H9 (cell line): ENCODE data around the gene EGFL8. TPM values are rescaled to one million over a fixed set of nuclear protein-coding genes. Genes with fewer than 3 reads are reported as not detected.
"Not testable (repeated sequence)": the region's sequence is repeated elsewhere in the genome, so short reads cannot be mapped to it uniquely, and the experiment has no call there.

Experiments
- DNase-seq: peaks from one replicate; pipeline ENCODE4 v3.0.0-alpha.2; 2017
- H2AFZ ChIP-seq: one replicate; pipeline ENCODE4 v1.6.1; 2013; ENCODE audit warnings: mild to moderate bottlenecking, low read length, control low read depth, moderate library complexity
- H2AK5ac ChIP-seq: 2 replicates; pipeline ENCODE4 v1.6.1; 2013; ENCODE audit warnings: low read length, control low read depth, mixed read lengths; ENCODE audit not compliant: insufficient read length
- H2BK120ac ChIP-seq: one replicate; pipeline ENCODE4 v1.6.1; 2013; ENCODE audit warnings: low read depth, mild to moderate bottlenecking, low read length, control low read depth, inconsistent platforms; ENCODE audit not compliant: poor library complexity, severe bottlenecking
- H2BK12ac ChIP-seq: 2 replicates; pipeline ENCODE4 v1.6.1; 2013; ENCODE audit warnings: low read length, control low read depth, mixed read lengths, low read depth; ENCODE audit not compliant: insufficient read length
- H2BK15ac ChIP-seq: 2 replicates; pipeline ENCODE4 v1.6.1; 2013; ENCODE audit warnings: low read depth, low read length, control low read depth
- H2BK20ac ChIP-seq: one replicate; pipeline ENCODE4 v1.6.1; 2013; ENCODE audit warnings: low read depth, mild to moderate bottlenecking, low read length, control low read depth, inconsistent platforms; ENCODE audit not compliant: poor library complexity, severe bottlenecking
- H2BK5ac ChIP-seq: 2 replicates; pipeline ENCODE4 v1.6.1; 2013; ENCODE audit warnings: low read length, control low read depth, mixed read lengths; ENCODE audit not compliant: insufficient read length
- H3K14ac ChIP-seq: 2 replicates; pipeline ENCODE4 v1.6.1; 2013; ENCODE audit warnings: low read length, control low read depth; ENCODE audit not compliant: insufficient read depth
- H3K18ac ChIP-seq: 2 replicates; pipeline ENCODE4 v1.6.1; 2013; ENCODE audit warnings: low read depth, mild to moderate bottlenecking, mixed read lengths, low read length, control low read depth; ENCODE audit not compliant: insufficient read length
- H3K23ac ChIP-seq: 2 replicates; pipeline ENCODE4 v1.6.1; 2013; ENCODE audit warnings: low read length, control low read depth, mixed read lengths, low read depth; ENCODE audit not compliant: insufficient read length
- H3K23me2 ChIP-seq: 2 replicates; pipeline ENCODE4 v1.6.1; 2013; ENCODE audit warnings: low read depth, mild to moderate bottlenecking, mixed read lengths, low read length, control low read depth; ENCODE audit not compliant: insufficient read length, poor library complexity, severe bottlenecking
- H3K27ac ChIP-seq: 2 replicates; pipeline ENCODE4 v1.5.1; 2013; ENCODE audit warnings: low read length, control low read depth, mixed read lengths, low read depth; ENCODE audit not compliant: insufficient read length
- H3K27me3 ChIP-seq: 2 replicates; pipeline ENCODE4 v1.6.1; 2013; ENCODE audit warnings: low read length, control low read depth, inconsistent platforms; ENCODE audit not compliant: insufficient read depth
- H3K4ac ChIP-seq: 2 replicates; pipeline ENCODE4 v1.6.1; 2013; ENCODE audit warnings: low read depth, mild to moderate bottlenecking, control low read depth, inconsistent platforms, low read length, moderate library complexity
- H3K4me1 ChIP-seq: 2 replicates; pipeline ENCODE4 v1.6.1; 2013; ENCODE audit warnings: low read length, control low read depth, inconsistent platforms; ENCODE audit not compliant: insufficient read depth
- H3K4me2 ChIP-seq: 2 replicates; pipeline ENCODE4 v1.6.1; 2013; ENCODE audit warnings: low read length, control low read depth, mixed read lengths; ENCODE audit not compliant: insufficient read length, insufficient read depth
- H3K56ac ChIP-seq: 2 replicates; pipeline ENCODE4 v1.6.1; 2013; ENCODE audit warnings: low read depth, mild to moderate bottlenecking, mixed read lengths, low read length, control low read depth; ENCODE audit not compliant: insufficient read length
- H3K79me1 ChIP-seq: 2 replicates; pipeline ENCODE4 v1.6.1; 2013; ENCODE audit warnings: low read depth, mild to moderate bottlenecking, moderate library complexity, low read length, control low read depth, inconsistent platforms; ENCODE audit not compliant: insufficient read depth, poor library complexity, severe bottlenecking
- H3K79me2 ChIP-seq: 2 replicates; pipeline ENCODE4 v1.6.1; 2013; ENCODE audit warnings: low read length, control low read depth, inconsistent platforms; ENCODE audit not compliant: insufficient read depth
- H3K9ac ChIP-seq: 2 replicates; pipeline ENCODE4 v1.6.1; 2013; ENCODE audit warnings: low read length, control low read depth, mixed read lengths; ENCODE audit not compliant: insufficient read length; ENCODE audit errors: extremely low read depth
- H3K9me3 ChIP-seq: one replicate; pipeline ENCODE4 v1.6.1; 2013; ENCODE audit warnings: low read depth, low read length, inconsistent platforms; ENCODE audit not compliant: control insufficient read depth
- H3T11ph ChIP-seq: one replicate; pipeline ENCODE4 v1.6.1; 2013; ENCODE audit warnings: mild to moderate bottlenecking, low read length, control low read depth, inconsistent platforms
- H4K20me1 ChIP-seq: one replicate; pipeline ENCODE4 v1.6.1; 2013; ENCODE audit not compliant: control insufficient read depth, insufficient read length, insufficient read depth
- H4K5ac ChIP-seq: 2 replicates; pipeline ENCODE4 v1.6.1; 2013; ENCODE audit warnings: low read depth, mild to moderate bottlenecking, mixed read lengths, low read length, control low read depth; ENCODE audit not compliant: insufficient read length
- H4K8ac ChIP-seq: replicated peaks from 2 replicates; pipeline ENCODE4 v1.6.1; 2013; ENCODE audit warnings: low read length, control low read depth, mixed read lengths, low read depth; ENCODE audit not compliant: insufficient read length
- H4K91ac ChIP-seq: 2 replicates; pipeline ENCODE4 v1.6.1; 2013; ENCODE audit warnings: low read depth, mild to moderate bottlenecking, moderate library complexity, mixed read lengths, low read length, control low read depth; ENCODE audit not compliant: insufficient read length
- H3K27ac Mint-ChIP-seq, 3 experiments: 2 replicates in 2 of 3; 3 replicates in 1 of 3; pipeline ENCODE4 v1.8.0; 2020 to 2021; ENCODE audit warnings: mixed read lengths in 3 of 3, mild to moderate bottlenecking in 1 of 3, moderate library complexity in 1 of 3
- H3K27me3 Mint-ChIP-seq: 2 replicates; pipeline ENCODE4 v1.8.0; 2021; ENCODE audit warnings: low read depth, mild to moderate bottlenecking, moderate library complexity, mixed read lengths
- H3K36me3 Mint-ChIP-seq, 3 experiments: 2 replicates in 2 of 3; 3 replicates in 1 of 3; pipeline ENCODE4 v1.8.0; 2020 to 2021; ENCODE audit warnings: low read depth in 3 of 3, mixed read lengths in 3 of 3; ENCODE audit not compliant: insufficient read depth in 1 of 3
- H3K4me1 Mint-ChIP-seq, 2 experiments: 2 replicates each; pipeline ENCODE4 v1.8.0; 2020; ENCODE audit warnings: mixed read lengths in 2 of 2
- H3K4me3 Mint-ChIP-seq, 2 experiments: 2 replicates in 1 of 2; 3 replicates in 1 of 2; pipeline ENCODE4 v1.8.0; 2020 to 2021; ENCODE audit warnings: mild to moderate bottlenecking in 2 of 2, mixed read lengths in 2 of 2, moderate library complexity in 1 of 2
- H3K9me3 Mint-ChIP-seq, 2 experiments: 2 replicates in 1 of 2; 3 replicates in 1 of 2; pipeline ENCODE4 v1.8.0; 2020; ENCODE audit warnings: mild to moderate bottlenecking in 2 of 2, mixed read lengths in 2 of 2, moderate library complexity in 1 of 2
- CTCF ChIP-seq: fragments of 200-600 bp; sonication (generic); conservative IDR thresholded peaks from 3 replicates; pipeline ENCODE4 v1.8.0; 2021; ENCODE audit warnings: antibody characterized with exemption, mild to moderate bottlenecking
- WGBS: extraction: QIAGEN DNeasy Blood & Tissue Kit; methylation state at CpG from one replicate; pipeline ENCODE4 v1.1.7; 2013; ENCODE audit warnings: missing lambda C conversion rate, low lambda C conversion rate, mixed read lengths; ENCODE audit not compliant: insufficient read length; ENCODE audit errors: extremely low coverage; 5-methylcytosine and 5-hydroxymethylcytosine counted together
- total RNA-seq: library from RNA; stranded (reverse); gene quantifications from 2 replicates; pipeline ENCODE4 v1.2.1, GENCODE V29; 2021

The EGFL8 gene
- total RNA-seq, 1 experiment from 2014 or later, result 27.2 TPM

- Histone ChIP-seq H3K23ac (no peak within 1 kb of the TSS), H2BK20ac (no peak within 1 kb of the TSS), H3K4me1 (no peaks in the 10 kb centered on the region), H2AFZ (no peak within 1 kb of the TSS), H3K27me3 (no peaks in the 10 kb centered on the region), H2BK12ac (no peak within 1 kb of the TSS), H3K4ac (no peak within 1 kb of the TSS), H3K18ac (no peak within 1 kb of the TSS), H2BK120ac (no peak within 1 kb of the TSS), H3T11ph (no peak within 1 kb of the TSS), H3K14ac (no peak within 1 kb of the TSS), H3K9me3 (no peaks in the 10 kb centered on the region), H4K8ac (no peak within 1 kb of the TSS), H3K9ac (no peak within 1 kb of the TSS), H4K91ac (no peak within 1 kb of the TSS), H3K56ac (no peak within 1 kb of the TSS), H3K4me2 (no peak within 1 kb of the TSS), H3K79me2 (peaks cover 3% of the 10 kb centered on the region; the same call in 1 of the 2 replicates), H4K20me1 (no peaks in the 10 kb centered on the region), H2BK5ac (no peak within 1 kb of the TSS), H3K23me2 (peaks cover 2% of the 10 kb centered on the region), H3K79me1 (no peaks in the 10 kb centered on the region), H3K27ac (no peak within 1 kb of the TSS), H2AK5ac (no peak within 1 kb of the TSS), H2BK15ac (no peak within 1 kb of the TSS), H4K5ac (no peak within 1 kb of the TSS)
- no peaks in the 10 kb centered on the region; the same call in 1 of the 2 replicates for H3K27me3 Mint-ChIP-seq
- TF ChIP-seq CTCF, result no peak
- peaks cover 31 to 83% (median 70%) of the 10 kb centered on the region in 3 experiments for H3K36me3 Mint-ChIP-seq
- peak within 1 kb of the TSS in 1 of 3 experiments; percentile 19; a peak in 2 of 7 replicates for H3K27ac Mint-ChIP-seq
- no peak for DNase-seq
- H3K4me3 Mint-ChIP-seq, result no peak within 1 kb of the TSS
- WGBS, result no CpG with 5 or more reads among the region's 6 CpGs
- no peaks in the 10 kb centered on the region; a peak in 1 of 5 replicates for H3K9me3 Mint-ChIP-seq
- peaks cover 18 to 32% of the 10 kb centered on the region in 2 experiments for H3K4me1 Mint-ChIP-seq
Observed at GRCh38 chr6:32184084-32184640, 19.8 kb downstream of the EGFL8 start, which contains the start of gene AGER. AGER (minus strand) TSS chr6:32184253; CDS start chr6:32184222, 31 bp downstream.

DNA sequence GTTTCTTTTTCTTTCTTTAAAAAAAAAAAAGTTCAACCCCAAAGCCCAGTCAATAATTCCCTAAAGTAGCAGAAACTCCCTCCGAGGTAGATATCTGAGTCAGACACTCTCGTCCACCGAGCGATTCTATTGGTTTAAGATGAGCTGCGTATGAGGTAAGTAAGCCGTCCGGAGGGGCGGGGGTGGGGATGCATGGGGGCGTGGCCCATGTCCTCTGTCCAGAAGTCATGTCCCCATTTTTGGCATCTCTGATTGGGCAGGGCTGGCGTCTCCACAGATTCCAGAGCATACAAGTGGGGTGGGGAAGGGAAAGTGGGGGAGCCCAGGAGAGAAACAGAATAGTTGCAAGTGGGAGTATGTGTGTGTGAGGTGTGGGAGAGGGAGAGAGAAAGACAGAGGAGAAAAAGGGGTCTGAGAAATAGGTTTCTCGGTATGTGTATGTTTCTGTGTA lies 21.3 kb downstream of the EGFL8 start:
- H3K9me3 Mint-ChIP-seq, H2BK5ac ChIP-seq, H2BK12ac ChIP-seq, H3K9ac ChIP-seq, H3K14ac ChIP-seq, H3K27me3 ChIP-seq, H3K4me2 ChIP-seq, H2AFZ ChIP-seq, H3K23ac ChIP-seq, H2BK15ac ChIP-seq, H3K4me1 ChIP-seq, H3K18ac ChIP-seq, H3K79me1 ChIP-seq, H3K23me2 ChIP-seq, H3T11ph ChIP-seq, H4K5ac ChIP-seq, H4K8ac ChIP-seq, H4K20me1 ChIP-seq, H3K9me3 ChIP-seq, H2BK20ac ChIP-seq, H3K27ac ChIP-seq, H2BK120ac ChIP-seq, H3K4ac ChIP-seq, H3K79me2 ChIP-seq, H4K91ac ChIP-seq, H2AK5ac ChIP-seq, H3K27me3 Mint-ChIP-seq, H3K56ac ChIP-seq: not testable (repeated sequence)
- Mint-ChIP-seq H3K4me3 (peak overlapping the region; percentile 33 to 56; a peak in 3 of 5 replicates), H3K27ac (peak overlapping the region; percentile 32 to 90 (median 90); a peak in 5 of 7 replicates), H3K36me3 (peaks cover 20 to 68% (median 54%) of the 10 kb centered on the region in 3 experiments; a peak in 6 of 7 replicates), H3K4me1 (peaks cover 19 to 34% of the 10 kb centered on the region in 2 experiments)
- peak; percentile 88 for DNase-seq
- no CpG with 5 or more reads among the region's 11 CpGs for WGBS
